ENCODE results near the gene APP. TPM values are rescaled to one million over a fixed set of nuclear protein-coding genes. Genes with fewer than 3 reads are reported as not detected.

The APP gene
- total and polyA plus RNA-seq, 7 donors = 37.7 to 118 (median 56.6) TPM

GRCh38 chr21:26148071-26148839 is 22.3 kb downstream of the APP start:
- ATAC-seq (no peak), DNase-seq (no peak)
- Histone ChIP-seq H3K9me3 (no peaks in the 10 kb centered on the region), H3K4me3 (no peak overlapping the region), H3K36me3 (ENCODE audit: insufficient read depth in 1 of 2, low read depth in 1 of 2) (no peaks in the 10 kb centered on the region), H3K27ac (peak overlapping the region; percentile 36), H3K27me3 (ENCODE audit: insufficient read depth in 3 of 3, low read length in 2 of 3) (no peaks in the 10 kb centered on the region), H3K4me1 (peaks cover 7% of the 10 kb centered on the region)
- intact Hi-C loops (cut with DNase I) = no loop called here
- no peak for TF ChIP-seq CTCF (IDR thresholded peaks at IDR 0.05)
- 2 to 32% (median 31%) methylated on average over 3 of the region's 3 CpGs for WGBS, 3 donors

- H3K9me3 ChIP-seq = no peaks in the 10 kb centered on the region
- ATAC-seq (no peak), DNase-seq (no peak)
- no peak overlapping the region for H3K27ac ChIP-seq
- peaks cover 7% of the 10 kb centered on the region for H3K4me1 ChIP-seq
- 29 to 40% (median 30%) methylated on average over 4 of the region's 4 CpGs for WGBS, 3 donors
- no peaks in the 10 kb centered on the region for H3K36me3 ChIP-seq (ENCODE audit: insufficient read depth in 1 of 2, low read depth in 1 of 2)
- no peak overlapping the region for H3K4me3 ChIP-seq
- TF ChIP-seq CTCF (IDR thresholded peaks at IDR 0.05) = no peak
- intact Hi-C loops (cut with DNase I) = no loop called here
- no peaks in the 10 kb centered on the region for H3K27me3 ChIP-seq (ENCODE audit: insufficient read depth in 3 of 3, low read length in 2 of 3)
Measured at GRCh38 chr21:26147535-26147934, 23.0 kb downstream of the APP start.

GRCh38 chr21:26146681-26147080 is 23.9 kb downstream of the APP start:
- Histone ChIP-seq H3K36me3 (ENCODE audit: insufficient read depth in 1 of 2, low read depth in 1 of 2) (no peaks in the 10 kb centered on the region), H3K4me3 (no peak overlapping the region), H3K27ac (no peak overlapping the region), H3K27me3 (ENCODE audit: insufficient read depth in 3 of 3, low read length in 2 of 3) (no peaks in the 10 kb centered on the region), H3K9me3 (no peaks in the 10 kb centered on the region), H3K4me1 (peaks cover 7% of the 10 kb centered on the region)
- TF ChIP-seq CTCF (IDR thresholded peaks at IDR 0.05) = no peak
- ATAC-seq (no peak), DNase-seq (no peak)
- intact Hi-C loops (cut with DNase I) = no loop called here
- 97 to 100% (median 99%) methylated on average over 1 of the region's 1 CpG for WGBS, 3 donors

GRCh38 chr21:26144031-26144430 is 26.5 kb downstream of the APP start:
- Histone ChIP-seq H3K36me3 (ENCODE audit: insufficient read depth in 1 of 2, low read depth in 1 of 2) (no peaks in the 10 kb centered on the region), H3K4me1 (peaks cover 3% of the 10 kb centered on the region), H3K27ac (no peak overlapping the region), H3K9me3 (no peaks in the 10 kb centered on the region), H3K27me3 (ENCODE audit: insufficient read depth in 3 of 3, low read length in 2 of 3) (no peaks in the 10 kb centered on the region), H3K4me3 (no peak overlapping the region)
- WGBS, 3 donors = 90 to 97% (median 93%) methylated on average over 4 of the region's 4 CpGs
- DNase-seq = no peak
- no peak for TF ChIP-seq CTCF (IDR thresholded peaks at IDR 0.05)
- no peak for ATAC-seq
- intact Hi-C loops (cut with DNase I) = no loop called here

GRCh38 chr21:26142363-26142762 is 28.2 kb downstream of the APP start:
- 94 to 98% (median 95%) methylated on average over 5 of the region's 5 CpGs for WGBS, 3 donors

More at GRCh38 chr21:26142363-26142762, 28.2 kb downstream of the APP start:
- no peak for TF ChIP-seq CTCF (IDR thresholded peaks at IDR 0.05)
- Histone ChIP-seq H3K27me3 (ENCODE audit: insufficient read depth in 3 of 3, low read length in 2 of 3) (no peaks in the 10 kb centered on the region), H3K36me3 (ENCODE audit: insufficient read depth in 1 of 2, low read depth in 1 of 2) (no peaks in the 10 kb centered on the region), H3K27ac (no peak overlapping the region), H3K4me3 (no peak overlapping the region), H3K4me1 (no peaks in the 10 kb centered on the region), H3K9me3 (no peaks in the 10 kb centered on the region)
- DNase-seq (no peak), ATAC-seq (no peak)
- intact Hi-C loops (cut with DNase I) = no loop called here

All from psoas muscle (tissue), 8 donors.